Panc1 (cell line): ENCODE data around the gene KCTD12.

ENCODE experiments used
- POLR2AphosphoS5 ChIP-seq: IDR thresholded peaks from 2 replicates; pipeline ENCODE4 v1.6.1; 2012; ENCODE audit warnings: mild to moderate bottlenecking, low read depth, low read length, moderate library complexity
- SIN3A ChIP-seq: IDR thresholded peaks from 2 replicates; pipeline ENCODE4 v1.6.1; 2012; ENCODE audit warnings: low read depth, mild to moderate bottlenecking, low read length, moderate library complexity, borderline replicate concordance; ENCODE audit not compliant: insufficient read depth
- TCF7L2 ChIP-seq: IDR thresholded peaks from 2 replicates; pipeline ENCODE4 v1.6.1; 2011; ENCODE audit warnings: mild to moderate bottlenecking, low read depth, low read length, inconsistent platforms
- TF ChIP-seq, protein P1 (sequence below): fragments of 450-650 bp; IDR thresholded peaks from 2 replicates; pipeline ENCODE4 v1.5.1; 2017; ENCODE audit warnings: mild to moderate bottlenecking
- TF ChIP-seq, protein P2 (sequence below), 2 experiments: IDR thresholded peaks; 2 replicates each; pipeline ENCODE4 v1.6.1; 2011 to 2012; ENCODE audit warnings: low read depth in 2 of 2, control low read depth in 1 of 2, low read length in 1 of 2, mild to moderate bottlenecking in 1 of 2, moderate library complexity in 1 of 2; ENCODE audit not compliant: insufficient read depth in 1 of 2

DNA sequence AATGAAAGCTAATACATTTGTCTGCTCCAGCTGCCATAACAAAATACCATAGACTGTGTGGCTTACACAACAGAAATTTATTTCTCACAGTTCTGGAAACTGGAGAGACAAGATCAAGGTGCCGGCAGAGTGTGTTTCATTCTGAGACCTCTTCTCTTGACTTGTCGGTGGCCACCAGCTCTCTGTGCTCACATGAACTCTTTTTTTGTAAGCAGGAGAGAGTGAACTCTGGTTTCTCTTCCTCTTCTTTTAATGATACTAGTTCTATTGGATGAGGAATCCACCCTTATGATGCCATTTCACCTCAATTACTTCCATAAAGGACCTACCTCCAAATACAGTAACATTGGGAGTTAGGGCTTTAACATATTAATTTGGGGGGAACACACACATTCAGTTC, 11.7 kb downstream of the KCTD12 start:
- TF ChIP-seq, protein P1, sequence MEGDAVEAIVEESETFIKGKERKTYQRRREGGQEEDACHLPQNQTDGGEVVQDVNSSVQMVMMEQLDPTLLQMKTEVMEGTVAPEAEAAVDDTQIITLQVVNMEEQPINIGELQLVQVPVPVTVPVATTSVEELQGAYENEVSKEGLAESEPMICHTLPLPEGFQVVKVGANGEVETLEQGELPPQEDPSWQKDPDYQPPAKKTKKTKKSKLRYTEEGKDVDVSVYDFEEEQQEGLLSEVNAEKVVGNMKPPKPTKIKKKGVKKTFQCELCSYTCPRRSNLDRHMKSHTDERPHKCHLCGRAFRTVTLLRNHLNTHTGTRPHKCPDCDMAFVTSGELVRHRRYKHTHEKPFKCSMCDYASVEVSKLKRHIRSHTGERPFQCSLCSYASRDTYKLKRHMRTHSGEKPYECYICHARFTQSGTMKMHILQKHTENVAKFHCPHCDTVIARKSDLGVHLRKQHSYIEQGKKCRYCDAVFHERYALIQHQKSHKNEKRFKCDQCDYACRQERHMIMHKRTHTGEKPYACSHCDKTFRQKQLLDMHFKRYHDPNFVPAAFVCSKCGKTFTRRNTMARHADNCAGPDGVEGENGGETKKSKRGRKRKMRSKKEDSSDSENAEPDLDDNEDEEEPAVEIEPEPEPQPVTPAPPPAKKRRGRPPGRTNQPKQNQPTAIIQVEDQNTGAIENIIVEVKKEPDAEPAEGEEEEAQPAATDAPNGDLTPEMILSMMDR, result no peak
- no peak for TF ChIP-seq TCF7L2
- TF ChIP-seq, protein P2, sequence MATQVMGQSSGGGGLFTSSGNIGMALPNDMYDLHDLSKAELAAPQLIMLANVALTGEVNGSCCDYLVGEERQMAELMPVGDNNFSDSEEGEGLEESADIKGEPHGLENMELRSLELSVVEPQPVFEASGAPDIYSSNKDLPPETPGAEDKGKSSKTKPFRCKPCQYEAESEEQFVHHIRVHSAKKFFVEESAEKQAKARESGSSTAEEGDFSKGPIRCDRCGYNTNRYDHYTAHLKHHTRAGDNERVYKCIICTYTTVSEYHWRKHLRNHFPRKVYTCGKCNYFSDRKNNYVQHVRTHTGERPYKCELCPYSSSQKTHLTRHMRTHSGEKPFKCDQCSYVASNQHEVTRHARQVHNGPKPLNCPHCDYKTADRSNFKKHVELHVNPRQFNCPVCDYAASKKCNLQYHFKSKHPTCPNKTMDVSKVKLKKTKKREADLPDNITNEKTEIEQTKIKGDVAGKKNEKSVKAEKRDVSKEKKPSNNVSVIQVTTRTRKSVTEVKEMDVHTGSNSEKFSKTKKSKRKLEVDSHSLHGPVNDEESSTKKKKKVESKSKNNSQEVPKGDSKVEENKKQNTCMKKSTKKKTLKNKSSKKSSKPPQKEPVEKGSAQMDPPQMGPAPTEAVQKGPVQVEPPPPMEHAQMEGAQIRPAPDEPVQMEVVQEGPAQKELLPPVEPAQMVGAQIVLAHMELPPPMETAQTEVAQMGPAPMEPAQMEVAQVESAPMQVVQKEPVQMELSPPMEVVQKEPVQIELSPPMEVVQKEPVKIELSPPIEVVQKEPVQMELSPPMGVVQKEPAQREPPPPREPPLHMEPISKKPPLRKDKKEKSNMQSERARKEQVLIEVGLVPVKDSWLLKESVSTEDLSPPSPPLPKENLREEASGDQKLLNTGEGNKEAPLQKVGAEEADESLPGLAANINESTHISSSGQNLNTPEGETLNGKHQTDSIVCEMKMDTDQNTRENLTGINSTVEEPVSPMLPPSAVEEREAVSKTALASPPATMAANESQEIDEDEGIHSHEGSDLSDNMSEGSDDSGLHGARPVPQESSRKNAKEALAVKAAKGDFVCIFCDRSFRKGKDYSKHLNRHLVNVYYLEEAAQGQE (IDR thresholded peaks at IDR 0.05; ENCODE audit: insufficient read depth in 1 of 2, low read depth in 2 of 2, low read length in 1 of 2), result no peak
- TF ChIP-seq POLR2AphosphoS5, result no peak
- TF ChIP-seq SIN3A, result no peak
